Urinary bladder (tissue), 4 donors: Measurements from ENCODE around the gene DUT. TPM values are rescaled to one million over a fixed set of nuclear protein-coding genes. Genes with fewer than 3 reads are reported as not detected.

Experiments
- DNase-seq: peaks from one replicate; pipeline ENCODE4 v3.0.0-alpha.2; 2015; ENCODE audit errors: extremely low spot score
- H3K27ac ChIP-seq: one replicate; pipeline ENCODE4 v1.5.1; 2013; ENCODE audit warnings: low read depth, mild to moderate bottlenecking, moderate library complexity
- H3K36me3 ChIP-seq: one replicate; pipeline ENCODE4 v1.6.1; 2013; ENCODE audit warnings: mild to moderate bottlenecking, moderate library complexity; ENCODE audit not compliant: insufficient read depth
- H3K4me1 ChIP-seq: one replicate; pipeline ENCODE4 v1.6.1; 2013; ENCODE audit warnings: mild to moderate bottlenecking, moderate library complexity; ENCODE audit not compliant: insufficient read depth
- H3K4me3 ChIP-seq: one replicate; pipeline ENCODE4 v1.5.1; 2013; ENCODE audit warnings: low read depth, low read length
- WGBS: extraction: QIAGEN DNeasy Blood & Tissue Kit; methylation state at CpG from one replicate; pipeline ENCODE4 v1.1.7; 2013; 5-methylcytosine and 5-hydroxymethylcytosine counted together
- polyA plus RNA-seq: library from polyadenylated mRNA; stranded (reverse); fragments of 200-250 nt; gene quantifications from one replicate; pipeline ENCODE4 v1.2.3, GENCODE V29; 2013
- total RNA-seq: library from RNA; depleted of rRNA; stranded (reverse); fragments of >200 nt; gene quantifications from one replicate; pipeline ENCODE4 v1.2.3, GENCODE V29; 2014
- donor health status: healthy with polysubstance abuse.
- donor health status: healthy.

The DUT gene
- total and polyA plus RNA-seq, 2 donors: 80.7 to 103 TPM

- peaks cover 2% of the 10 kb centered on the region for H3K36me3 ChIP-seq
- 78% methylated on average over 2 of the region's 2 CpGs for WGBS
- no peak for DNase-seq
Observed at GRCh38 chr15:48336940-48337339, 5.7 kb downstream of the DUT start.

GRCh38 chr15:48337607-48338006, 6.4 kb downstream of the DUT start:
- no peak for DNase-seq
- WGBS: 59% methylated on average over 1 of the region's 1 CpG
- no peaks in the 10 kb centered on the region for H3K4me1 ChIP-seq
- no peak overlapping the region for H3K4me3 ChIP-seq
- peaks cover 2% of the 10 kb centered on the region for H3K36me3 ChIP-seq
- no peak overlapping the region for H3K27ac ChIP-seq

More at GRCh38 chr15:48336940-48337339, 5.7 kb downstream of the DUT start:
- no peak overlapping the region for H3K27ac ChIP-seq
- no peak overlapping the region for H3K4me3 ChIP-seq
- no peaks in the 10 kb centered on the region for H3K4me1 ChIP-seq

GRCh38 chr15:48340111-48340510, 8.9 kb downstream of the DUT start:
- Histone ChIP-seq H3K4me3 (no peak overlapping the region), H3K27ac (no peak overlapping the region), H3K36me3 (peaks cover 2% of the 10 kb centered on the region), H3K4me1 (no peaks in the 10 kb centered on the region)
- 77% methylated on average over 4 of the region's 4 CpGs for WGBS
- DNase-seq: no peak

- no peaks in the 10 kb centered on the region for H3K4me1 ChIP-seq
- 91% methylated on average over 6 of the region's 6 CpGs for WGBS
- no peak overlapping the region for H3K4me3 ChIP-seq
- no peaks in the 10 kb centered on the region for H3K36me3 ChIP-seq
- DNase-seq: no peak
- H3K27ac ChIP-seq: no peak overlapping the region
Observed at GRCh38 chr15:48343865-48344264, 12.6 kb downstream of the DUT start.

- H3K4me3 ChIP-seq: no peak overlapping the region
- H3K27ac ChIP-seq: no peak overlapping the region
- H3K4me1 ChIP-seq: no peaks in the 10 kb centered on the region
- no peak for DNase-seq
- no peaks in the 10 kb centered on the region for H3K36me3 ChIP-seq
Observed at GRCh38 chr15:48345516-48345915, 14.3 kb downstream of the DUT start.

GRCh38 chr15:48352474-48353072, 21.3 kb downstream of the DUT start:
- Histone ChIP-seq H3K27ac (no peak overlapping the region), H3K4me3 (no peak overlapping the region), H3K4me1 (no peaks in the 10 kb centered on the region), H3K36me3 (no peaks in the 10 kb centered on the region)
- DNase-seq: no peak
- 2% methylated on average over 6 of the region's 6 CpGs for WGBS

- Histone ChIP-seq H3K36me3 (no peaks in the 10 kb centered on the region), H3K4me3 (no peak overlapping the region), H3K27ac (no peak overlapping the region), H3K4me1 (no peaks in the 10 kb centered on the region)
- WGBS: 51% methylated on average over 9 of the region's 9 CpGs
- DNase-seq: no peak
Observed at GRCh38 chr15:48354694-48355303, 23.6 kb downstream of the DUT start.

GRCh38 chr15:48355377-48355776, 24.1 kb downstream of the DUT start:
- H3K4me1 ChIP-seq: no peaks in the 10 kb centered on the region
- no peak for DNase-seq
- no peaks in the 10 kb centered on the region for H3K36me3 ChIP-seq
- 72% methylated on average over 6 of the region's 6 CpGs for WGBS
- no peak overlapping the region for H3K4me3 ChIP-seq
- no peak overlapping the region for H3K27ac ChIP-seq

- no peaks in the 10 kb centered on the region for H3K4me1 ChIP-seq
- H3K4me3 ChIP-seq: no peak overlapping the region
- no peak overlapping the region for H3K27ac ChIP-seq
- no peak for DNase-seq
- WGBS: 21% methylated on average over 3 of the region's 3 CpGs
- no peaks in the 10 kb centered on the region for H3K36me3 ChIP-seq
Observed at GRCh38 chr15:48358229-48359152, 27.3 kb downstream of the DUT start.

- 87% methylated on average over 2 of the region's 2 CpGs for WGBS
- Histone ChIP-seq H3K36me3 (no peaks in the 10 kb centered on the region), H3K4me3 (no peak overlapping the region), H3K4me1 (no peaks in the 10 kb centered on the region), H3K27ac (no peak overlapping the region)
- no peak for DNase-seq
Observed at GRCh38 chr15:48360841-48361240, 29.6 kb downstream of the DUT start.

- Histone ChIP-seq H3K4me3 (no peak overlapping the region), H3K4me1 (no peaks in the 10 kb centered on the region), H3K36me3 (no peaks in the 10 kb centered on the region), H3K27ac (no peak overlapping the region)
- no peak for DNase-seq
- WGBS: 77% methylated on average over 2 of the region's 2 CpGs
Observed at GRCh38 chr15:48361685-48362084, 30.5 kb downstream of the DUT start.

- no peak for DNase-seq
- WGBS: 71% methylated on average over 5 of the region's 5 CpGs
- no peaks in the 10 kb centered on the region for H3K4me1 ChIP-seq
- H3K27ac ChIP-seq: no peak overlapping the region
- H3K4me3 ChIP-seq: no peak overlapping the region
- H3K36me3 ChIP-seq: no peaks in the 10 kb centered on the region
Observed at GRCh38 chr15:48363474-48363873, 32.2 kb downstream of the DUT start.

GRCh38 chr15:48365575-48365974, 34.3 kb downstream of the DUT start:
- Histone ChIP-seq H3K27ac (no peak overlapping the region), H3K4me3 (no peak overlapping the region), H3K36me3 (no peaks in the 10 kb centered on the region), H3K4me1 (no peaks in the 10 kb centered on the region)
- WGBS: 95% methylated on average over 1 of the region's 1 CpG
- DNase-seq: no peak
